Measurements from ENCODE around the gene DTNB.

Gene DTNB

DNA sequence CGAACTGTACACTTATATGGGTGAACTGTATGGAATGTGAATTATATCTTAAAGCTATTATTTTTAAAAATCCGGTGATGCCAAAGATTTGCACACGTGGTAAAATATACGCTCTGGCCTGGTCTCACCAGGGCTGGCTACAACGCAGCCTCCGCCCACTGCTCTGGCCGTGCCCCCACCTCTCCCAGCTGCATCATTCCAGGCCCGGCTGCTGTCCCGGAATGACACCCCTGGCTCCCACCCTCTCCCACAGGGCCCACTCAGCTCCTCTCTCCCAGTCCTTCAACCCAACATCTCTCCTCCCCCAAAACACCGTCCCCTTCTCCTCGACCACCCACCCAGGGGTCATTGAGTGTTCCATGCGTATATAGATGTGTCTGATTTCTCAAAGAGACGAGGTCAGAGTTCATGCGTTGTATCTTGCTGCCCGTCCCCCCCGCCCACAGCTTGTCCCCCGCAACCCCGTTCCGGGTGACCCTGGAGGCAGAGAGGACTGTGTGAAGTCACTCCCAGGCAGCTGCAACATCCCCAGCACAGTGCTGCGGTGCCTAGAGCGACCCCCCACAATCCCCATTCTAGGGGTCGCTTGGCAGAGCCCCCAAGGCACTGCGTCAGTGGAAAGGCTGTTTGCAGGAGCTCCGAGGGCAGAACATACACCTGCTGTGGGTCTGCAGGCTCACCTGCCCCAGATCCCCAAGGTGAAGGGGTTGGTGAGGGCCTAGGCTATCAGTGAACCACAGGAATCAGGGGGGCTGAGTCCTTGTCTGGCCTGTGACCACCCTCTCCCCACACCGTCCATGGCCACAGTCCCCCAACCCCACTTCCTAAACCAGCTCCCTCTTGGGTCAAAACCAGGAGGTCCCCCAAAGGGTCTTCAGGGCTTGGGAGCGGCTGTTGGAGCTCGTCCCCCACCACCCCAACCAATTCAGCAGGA is 345.0 kb downstream of the DTNB start:
- TF ChIP-seq CTCF (IDR thresholded peaks at IDR 0.05) = no peak

Measured in LNCAP (cell line).